A549 treated with Hydrocortisone at 1 μM for 4 hours (cell line): ENCODE data around the gene GTF3C2. TPM values are rescaled to one million over a fixed set of nuclear protein-coding genes. Genes with fewer than 3 reads are reported as not detected.

Source experiments
- total RNA-seq: library from RNA; stranded (reverse); fragments of 200-300 nt; extraction: Qiagen RNA extraction; gene quantifications from 5 replicates; pipeline ENCODE4 v1.2.3, GENCODE V29; 2022

Gene GTF3C2
- total RNA-seq, result 55.6 to 63.4 TPM (median 59.3 TPM) in 5 replicates

GRCh38 chr2:27356382-27357181 is at the start of gene GTF3C2:
Gene GTF3C2 (minus strand): TSS chr2:27356764. CDS start chr2:27343554, 13,210 bp downstream.

GRCh38 chr2:27380626-27381545 is 24.3 kb upstream of the GTF3C2 start, which contains the start of gene ZNF513:
Gene ZNF513 (minus strand): TSS chr2:27380734. CDS start chr2:27380526, 208 bp downstream.

GRCh38 chr2:27370026-27370815 is 13.7 kb upstream of the GTF3C2 start, which contains the start of the genes EIF2B4 and SNX17:
Gene EIF2B4 (minus strand): TSS chr2:27370338. CDS start chr2:27370314, 24 bp downstream.
Gene SNX17 (plus strand): TSS chr2:27370616. CDS start chr2:27370744, 128 bp downstream.

GRCh38 chr2:27322766-27323595 is 33.6 kb downstream of the GTF3C2 start, which contains the start of gene MPV17:
Gene MPV17 (minus strand): TSS chr2:27323097. CDS start chr2:27322517, 580 bp downstream.

GRCh38 chr2:27308359-27308881 is 48.1 kb downstream of the GTF3C2 start, which contains the start of gene UCN:
Gene UCN (minus strand): TSS chr2:27308445. CDS start chr2:27307895, 550 bp downstream.

GRCh38 chr2:27281855-27282559 is 74.6 kb downstream of the GTF3C2 start, which contains the start of gene TRIM54:
Gene TRIM54 (plus strand): TSS chr2:27282429. CDS start chr2:27282732, 303 bp downstream.

Other genes with a start within 250 kb of the GTF3C2 start
- gene CGREF1, start 237.6 kb downstream of the GTF3C2 start, total RNA-seq, result 6.9 to 8.5 TPM (median 7.6 TPM) in 5 replicates
- gene ABHD1, start 232.9 kb downstream of the GTF3C2 start, total RNA-seq, result 0.82 to 2.0 TPM (median 1.4 TPM) in 5 replicates
- 50.1 to 64.2 TPM (median 56.2 TPM) in 5 replicates for gene PREB, start 222.1 kb downstream of the GTF3C2 start, total RNA-seq
- gene PRR30, start 217.4 kb downstream of the GTF3C2 start, total RNA-seq, result not detected in 5 replicates
- not detected in 5 replicates for gene TCF23, start 207.8 kb downstream of the GTF3C2 start, total RNA-seq
- 207 to 223 TPM (median 220 TPM) in 5 replicates for gene ATRAID, start 144.7 kb downstream of the GTF3C2 start, total RNA-seq
- 57.7 to 83.7 TPM (median 65.2 TPM) in 5 replicates for gene SLC5A6, start 144.5 kb downstream of the GTF3C2 start, total RNA-seq
- 56.9 to 63.5 TPM (median 59.3 TPM) in 5 replicates for gene CAD, start 139.4 kb downstream of the GTF3C2 start, total RNA-seq
- gene SLC30A3, start 93.7 kb downstream of the GTF3C2 start, total RNA-seq, result 2.8 to 3.6 TPM (median 3.2 TPM) in 5 replicates
- not detected in 5 replicates for gene DNAJC5G, start 81.3 kb downstream of the GTF3C2 start, total RNA-seq
- 0.81 to 1.1 TPM (median 0.88 TPM) in 5 replicates for gene TRIM54, start 74.3 kb downstream of the GTF3C2 start, total RNA-seq
- gene UCN, start 48.3 kb downstream of the GTF3C2 start, total RNA-seq, result 0.61 to 2.6 TPM (median 1.7 TPM) in 5 replicates
- 76.0 to 95.4 TPM (median 85.5 TPM) in 5 replicates for gene MPV17, start 33.7 kb downstream of the GTF3C2 start, total RNA-seq
- 54.9 to 59.4 TPM (median 55.5 TPM) in 5 replicates for gene EIF2B4, start 13.6 kb upstream of the GTF3C2 start, total RNA-seq
- 141 to 146 TPM (median 144 TPM) in 5 replicates for gene SNX17, start 13.9 kb upstream of the GTF3C2 start, total RNA-seq
- gene ZNF513, start 24.0 kb upstream of the GTF3C2 start, total RNA-seq, result 12.9 to 14.5 TPM (median 13.6 TPM) in 5 replicates
- 152 to 168 TPM (median 161 TPM) in 5 replicates for gene PPM1G, start 52.8 kb upstream of the GTF3C2 start, total RNA-seq
- 126 to 136 TPM (median 129 TPM) in 5 replicates for gene NRBP1, start 71.9 kb upstream of the GTF3C2 start, total RNA-seq
- gene KRTCAP3, start 85.6 kb upstream of the GTF3C2 start, total RNA-seq, result 0.45 to 1.2 TPM (median 0.62 TPM) in 5 replicates
- 7.0 to 9.7 TPM (median 8.2 TPM) in 5 replicates for gene IFT172, start 133.0 kb upstream of the GTF3C2 start, total RNA-seq
- gene FNDC4, start 138.4 kb upstream of the GTF3C2 start, total RNA-seq, result 3.5 to 5.8 TPM (median 4.4 TPM) in 5 replicates
- 0.09 to 0.84 TPM (median 0.29 TPM) in 4 of 5 replicates, not detected in the other for gene GCKR, start 140.1 kb upstream of the GTF3C2 start, total RNA-seq
- gene ZNF512, start 226.3 kb upstream of the GTF3C2 start, total RNA-seq, result 16.5 to 22.9 TPM (median 18.7 TPM) in 5 replicates